Measurements from ENCODE around the gene SYNPO2.

GRCh38 chr4:119041396-119041795 lies 152.7 kb downstream of the SYNPO2 start:
- TF ChIP-seq EZH2 (IDR thresholded peaks at IDR 0.05; ENCODE audit: borderline replicate concordance, control insufficient read depth, low read depth, low read length), result no peak
- TF ChIP-seq POLR2A (IDR thresholded peaks at IDR 0.05; ENCODE audit: low read depth, low read length), result no peak
- no peak for TF ChIP-seq SP1 (IDR thresholded peaks at IDR 0.05; ENCODE audit: low read depth, low read length)

All from GM12878 (cell line).